GM06990 (cell line): ENCODE data around the gene SAMD8.

ENCODE experiments used
- DNase-seq: peaks from one replicate; pipeline ENCODE4 v3.0.0-alpha.2; 2011; ENCODE audit not compliant: insufficient read length; ENCODE audit errors: extremely low read depth
- H3K27me3 ChIP-seq: replicated peaks from 2 replicates; pipeline ENCODE4 v1.6.0; 2011; ENCODE audit warnings: low read length; ENCODE audit not compliant: control insufficient read depth, insufficient read depth
- H3K36me3 ChIP-seq: 2 replicates; pipeline ENCODE4 v1.5.1; 2011; ENCODE audit warnings: low read length; ENCODE audit not compliant: control insufficient read depth, insufficient read depth
- H3K4me3 ChIP-seq: replicated peaks from 2 replicates; pipeline ENCODE4 v1.5.1; 2011; ENCODE audit warnings: low read depth, mild to moderate bottlenecking, control low read depth, low read length
- CTCF ChIP-seq: IDR thresholded peaks from 2 replicates; pipeline ENCODE4 v1.5.1; 2011; ENCODE audit warnings: low read length, control low read depth, mild to moderate bottlenecking, inconsistent platforms; ENCODE audit not compliant: insufficient read depth, poor library complexity, severe bottlenecking

SAMD8 gene

DNA sequence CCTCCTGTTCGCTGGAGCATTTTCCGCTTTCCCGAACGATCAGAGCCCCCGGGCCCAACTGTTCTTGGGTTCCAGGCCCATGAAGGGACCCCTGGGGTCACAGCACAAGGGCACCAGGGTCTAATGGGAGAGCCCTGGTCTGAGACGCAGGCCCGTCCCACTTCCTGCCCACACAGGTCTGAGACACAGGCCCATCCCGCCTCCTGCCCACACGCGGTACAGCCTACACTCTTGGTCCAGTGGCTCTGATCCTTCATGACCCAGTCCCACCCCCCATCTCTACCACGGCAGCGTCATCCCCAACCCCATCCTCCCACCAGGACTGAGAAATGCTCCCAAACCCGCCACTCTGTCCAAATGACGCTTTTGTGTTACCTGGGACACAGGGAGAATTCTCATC is 38.7 kb upstream of the SAMD8 start:
- Histone ChIP-seq H3K36me3 (no peaks in the 10 kb centered on the region), H3K27me3 (no peaks in the 10 kb centered on the region), H3K4me3 (no peak overlapping the region)
- no peak for TF ChIP-seq CTCF
- no peak for DNase-seq

GRCh38 chr10:75073442-75073841 is 38.0 kb upstream of the SAMD8 start:
- no peak for DNase-seq
- TF ChIP-seq CTCF: no peak
- Histone ChIP-seq H3K4me3 (no peak overlapping the region), H3K27me3 (no peaks in the 10 kb centered on the region), H3K36me3 (no peaks in the 10 kb centered on the region)

DNA sequence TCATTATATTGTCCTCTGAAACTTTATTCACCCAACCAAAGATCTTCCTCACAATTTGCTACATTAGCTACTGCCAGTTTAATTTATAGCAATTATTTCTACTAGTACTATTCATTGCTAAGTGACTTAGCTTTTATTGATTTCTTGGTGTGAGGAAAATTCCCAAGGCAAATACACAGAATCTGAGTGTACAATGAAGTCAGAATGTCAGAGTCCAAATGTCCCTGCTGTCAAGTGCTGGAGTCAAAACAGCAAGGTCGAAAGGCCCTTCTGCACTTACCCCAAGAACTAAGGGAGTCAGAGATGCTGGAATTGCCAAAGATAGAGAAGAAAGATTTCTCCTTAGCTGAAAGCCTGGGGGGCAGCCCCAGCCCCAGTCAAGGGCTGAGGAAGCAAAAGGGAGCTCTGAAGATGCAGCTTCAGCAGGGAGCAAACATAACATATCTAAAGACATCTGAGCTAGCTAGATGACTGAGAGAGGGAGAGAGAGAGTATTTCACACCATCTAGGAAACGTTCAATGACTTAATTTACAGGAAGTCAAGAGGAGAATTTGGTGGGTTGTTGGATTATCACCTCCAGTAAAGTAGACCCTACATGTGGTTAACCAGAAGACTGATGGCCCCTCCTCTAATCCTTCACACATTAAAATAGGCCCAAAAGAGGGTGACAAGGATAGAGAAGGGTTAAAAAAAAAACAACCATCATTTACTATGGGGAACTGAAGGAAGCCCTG is 36.6 kb upstream of the SAMD8 start:
- no peaks in the 10 kb centered on the region for H3K27me3 ChIP-seq
- no peak overlapping the region for H3K4me3 ChIP-seq
- no peak for DNase-seq
- H3K36me3 ChIP-seq: no peaks in the 10 kb centered on the region
- TF ChIP-seq CTCF: no peak

DNA sequence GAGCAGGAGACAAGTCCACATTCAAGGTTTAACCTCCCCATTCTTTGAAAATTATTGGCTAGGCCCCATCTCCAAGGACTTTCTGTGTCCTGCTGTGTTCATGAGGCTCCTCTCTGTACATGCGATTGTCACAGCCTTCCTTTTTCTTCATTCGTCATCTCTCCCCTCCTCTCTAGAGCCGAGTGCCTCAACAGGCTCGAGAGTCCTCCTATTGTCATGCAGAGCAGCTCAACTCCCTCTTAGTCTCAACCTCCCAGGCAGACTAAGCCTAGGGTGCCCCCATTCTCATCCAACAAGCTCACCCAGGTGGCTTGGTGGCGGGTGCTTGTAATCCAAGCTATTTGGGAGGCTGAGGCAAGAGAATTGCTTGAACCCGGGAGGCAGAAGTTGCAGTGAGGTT is 35.1 kb upstream of the SAMD8 start:
- no peaks in the 10 kb centered on the region for H3K27me3 ChIP-seq
- DNase-seq: no peak
- no peaks in the 10 kb centered on the region for H3K36me3 ChIP-seq
- TF ChIP-seq CTCF: no peak
- no peak overlapping the region for H3K4me3 ChIP-seq

DNA sequence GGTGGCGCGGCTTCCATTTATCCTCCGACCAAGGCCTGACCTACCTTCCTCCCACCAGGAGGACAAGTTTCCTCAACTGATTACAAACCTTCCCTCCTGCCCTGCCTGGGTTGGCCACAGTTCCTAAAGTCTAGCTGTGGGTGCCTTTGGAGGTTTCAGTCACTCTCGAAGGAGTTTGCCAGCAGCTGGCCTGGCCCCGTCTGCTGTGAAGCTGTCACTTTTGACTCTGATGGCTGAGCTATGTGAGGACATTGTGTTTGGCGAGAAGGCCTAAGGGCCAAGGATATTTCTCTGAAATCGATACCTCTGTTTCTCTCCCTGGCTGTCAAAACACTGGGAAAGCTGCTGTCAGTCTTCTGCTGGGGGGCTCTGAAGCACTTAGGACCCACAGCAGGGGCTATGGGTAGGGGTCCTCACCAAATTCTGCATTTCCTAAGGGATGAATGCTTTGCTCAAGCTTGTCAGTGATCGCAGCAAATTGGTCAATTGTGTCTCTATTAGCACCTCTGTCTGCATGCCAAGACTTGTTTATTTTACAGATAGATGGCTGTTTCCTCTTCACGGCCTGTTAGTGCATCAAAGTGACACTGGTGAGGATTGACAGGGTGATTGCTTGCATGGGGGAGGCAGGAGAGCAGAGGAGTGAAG is 31.9 kb upstream of the SAMD8 start:
- TF ChIP-seq CTCF: no peak
- DNase-seq: no peak
- H3K4me3 ChIP-seq: no peak overlapping the region
- no peaks in the 10 kb centered on the region for H3K36me3 ChIP-seq
- H3K27me3 ChIP-seq: no peaks in the 10 kb centered on the region
